Activated CD4-positive, alpha-beta T cell treated with anti-CD3 and anti-CD28 coated beads, Interleukin-10, Interleukin-2, amounts not matched to agents 100 ng/mL and 50 ng/mL, durations not matched to agents 16 hours and 8 hours (primary cell): Measurements from ENCODE around the gene TCF21.
"Not testable (repeated sequence)": the region's sequence is repeated elsewhere in the genome, so short reads cannot be mapped to it uniquely, and the experiment has no call there.

Source experiments
- DNase-seq: peaks from one replicate; pipeline ENCODE4 v3.0.0-alpha.2; 2020

Gene TCF21

DNA sequence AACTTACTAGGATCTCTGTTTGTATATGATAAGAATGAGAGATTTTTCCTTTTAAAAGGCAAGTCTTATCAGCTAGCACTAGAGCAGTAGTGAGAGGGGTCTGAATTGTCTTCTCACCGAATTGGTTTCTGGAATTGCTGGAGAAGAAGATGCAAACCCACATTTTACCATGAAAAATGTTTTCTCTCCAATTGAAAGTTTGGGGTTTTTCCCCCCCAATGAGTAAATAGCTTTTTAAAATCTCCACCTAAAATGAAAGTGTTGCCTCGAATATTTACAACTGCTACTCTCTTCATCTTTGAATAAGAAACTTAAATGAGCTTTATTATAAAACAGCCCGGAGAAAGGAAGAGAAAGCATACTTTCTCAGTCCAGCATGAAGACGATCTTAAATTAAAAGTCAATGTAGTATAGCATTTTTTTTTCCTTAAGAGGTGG lies 1.8 kb downstream of the TCF21 start:
- no peak for DNase-seq

- peak; percentile 14 for DNase-seq
Observed at GRCh38 chr6:133891149-133891926, 2.4 kb downstream of the TCF21 start.

- no peak for DNase-seq
Observed at GRCh38 chr6:133891927-133892812, 3.3 kb downstream of the TCF21 start.

- no peak for DNase-seq
Observed at GRCh38 chr6:133892813-133893691, 4.1 kb downstream of the TCF21 start.

DNA sequence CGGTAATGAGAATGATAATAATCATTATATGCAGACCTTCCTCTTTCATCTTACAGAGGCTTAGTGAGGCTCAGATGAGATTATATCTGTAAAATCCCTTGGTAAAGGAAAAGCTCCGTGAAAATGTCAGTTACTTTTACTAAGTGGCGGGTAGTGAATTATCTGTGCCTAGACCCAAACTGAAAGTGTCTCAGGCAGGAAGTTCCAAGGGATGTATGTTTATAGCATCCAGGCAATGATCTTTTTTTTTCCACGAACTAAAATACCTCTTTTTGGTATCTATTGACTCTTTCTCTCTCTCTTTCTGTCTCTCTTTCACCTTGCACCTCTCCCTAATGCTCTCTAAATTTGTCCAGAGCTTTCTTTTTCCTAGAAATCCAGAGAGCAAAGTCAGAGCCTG lies 5.0 kb downstream of the TCF21 start:
- no peak for DNase-seq

GRCh38 chr6:133894369-133894768 lies 5.5 kb downstream of the TCF21 start:
- no peak for DNase-seq

GRCh38 chr6:133894795-133895358 lies 6.0 kb downstream of the TCF21 start:
- no peak for DNase-seq

GRCh38 chr6:133895573-133896343 lies 6.8 kb downstream of the TCF21 start:
- no peak for DNase-seq

DNA sequence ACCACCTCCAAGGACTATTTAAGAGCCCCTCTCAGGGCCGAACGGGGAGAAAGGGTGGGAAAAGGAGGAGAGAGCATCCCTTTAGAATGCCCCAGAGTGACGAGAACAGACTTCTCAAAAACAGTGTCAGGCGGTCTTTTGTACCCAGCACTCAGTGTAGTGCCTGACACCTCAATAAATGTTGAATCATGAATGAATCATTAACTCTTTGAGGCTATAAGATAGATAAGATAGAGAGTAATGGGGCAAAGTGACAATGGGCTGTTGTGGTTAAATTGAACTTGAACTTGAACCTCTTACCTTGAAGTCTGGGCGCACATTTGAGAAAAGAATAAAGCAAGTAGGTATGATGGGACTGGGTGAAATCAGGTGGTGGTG lies 7.4 kb downstream of the TCF21 start:
- DNase-seq = no peak

- no peak for DNase-seq
Observed at GRCh38 chr6:133898263-133898662, 9.3 kb downstream of the TCF21 start.

DNA sequence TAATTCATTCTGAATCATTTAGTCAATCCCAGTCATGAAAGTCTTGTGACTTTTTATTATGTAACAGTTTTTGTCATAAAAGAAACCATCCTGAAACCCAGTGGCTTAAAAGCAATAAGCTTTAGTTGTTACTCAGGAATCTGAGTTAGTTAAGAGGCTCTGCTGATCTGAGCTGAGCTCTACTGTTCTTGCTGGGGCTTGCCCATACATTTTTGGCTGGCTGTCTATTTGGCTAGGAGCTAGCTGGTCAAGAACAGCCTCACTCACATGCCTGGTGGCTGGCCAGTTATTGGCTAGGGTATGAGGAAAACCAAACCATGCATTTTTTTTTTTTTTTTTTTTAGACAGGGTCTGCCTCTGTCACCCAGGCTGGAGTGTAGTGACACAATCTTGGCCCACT lies 10.6 kb downstream of the TCF21 start:
- no peak for DNase-seq

DNA sequence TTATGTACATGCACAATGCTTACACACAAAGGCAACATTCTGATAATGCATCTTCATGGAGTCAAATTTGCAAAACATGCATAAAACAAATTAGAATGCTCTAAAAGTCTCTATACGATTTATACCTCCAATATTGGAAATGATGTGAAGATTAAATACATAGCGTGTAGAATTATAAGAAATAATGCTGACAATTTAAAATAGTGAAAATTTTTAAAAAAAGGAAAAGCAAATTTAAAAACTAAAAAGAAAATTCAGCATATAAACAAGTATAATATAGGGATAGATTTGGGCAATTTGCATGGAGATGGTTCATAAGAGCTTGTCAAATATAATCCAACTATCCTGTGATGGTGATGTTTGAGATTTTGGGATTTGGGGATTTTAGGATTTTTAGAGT lies 14.9 kb downstream of the TCF21 start:
- no peak for DNase-seq

- no peak for DNase-seq
Observed at GRCh38 chr6:133906050-133906449, 17.1 kb downstream of the TCF21 start.

- peak; percentile 79 for DNase-seq
Observed at GRCh38 chr6:133916650-133917151, 27.8 kb downstream of the TCF21 start.

DNA sequence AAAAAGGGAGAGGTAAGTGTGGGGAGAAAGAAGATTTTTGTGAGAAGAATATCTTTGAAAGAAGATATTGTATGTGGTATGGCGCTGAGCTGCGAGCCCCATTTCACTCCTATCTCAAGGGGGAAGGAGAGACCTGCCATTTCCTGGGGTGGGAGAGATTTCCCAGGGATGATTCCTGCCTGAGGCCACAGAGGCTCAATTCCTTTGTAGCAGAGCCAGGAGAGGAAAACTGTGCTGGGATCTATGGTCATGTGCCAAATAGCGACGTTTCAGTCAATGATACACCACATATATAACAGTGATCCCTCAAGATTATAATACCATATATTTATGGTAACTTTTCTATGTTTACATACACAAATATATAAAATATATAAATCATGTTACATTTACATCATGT lies 28.9 kb downstream of the TCF21 start:
- no peak for DNase-seq

GRCh38 chr6:133918208-133918930 lies 29.5 kb downstream of the TCF21 start:
- DNase-seq = no peak

GRCh38 chr6:133919362-133919761 lies 30.4 kb downstream of the TCF21 start:
- DNase-seq = no peak

DNA sequence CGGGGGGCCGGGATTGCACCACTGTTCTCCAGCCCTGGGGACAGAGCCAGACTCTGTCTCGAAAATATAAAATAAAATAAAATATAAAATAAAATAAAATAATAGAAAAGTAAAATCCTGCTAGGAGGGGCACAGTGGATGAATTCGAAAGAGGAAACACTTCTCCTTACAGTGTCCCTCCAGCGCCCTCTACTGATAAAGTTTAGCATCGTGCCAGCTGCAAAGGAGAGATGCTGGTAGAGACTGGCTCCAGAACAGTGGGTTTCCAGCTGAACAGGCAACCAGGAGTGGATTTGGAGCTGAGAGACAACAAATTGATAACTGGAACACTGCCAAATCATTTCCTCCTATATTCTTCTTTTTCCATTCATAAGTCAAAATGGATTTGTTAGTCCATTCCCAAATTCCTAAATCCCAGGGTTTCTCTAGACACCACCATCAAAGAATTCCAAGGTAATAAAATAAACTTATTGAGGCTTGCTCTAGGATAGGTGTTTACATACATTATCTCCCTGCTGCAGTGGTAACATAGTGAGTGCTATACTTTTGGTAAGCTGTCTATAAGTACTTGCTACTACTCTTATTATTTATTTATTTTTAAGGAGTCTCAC lies 32.4 kb downstream of the TCF21 start:
- DNase-seq = peak; percentile 79

GRCh38 chr6:133923938-133924593 lies 35.2 kb downstream of the TCF21 start:
- DNase-seq = peak; percentile 66

DNA sequence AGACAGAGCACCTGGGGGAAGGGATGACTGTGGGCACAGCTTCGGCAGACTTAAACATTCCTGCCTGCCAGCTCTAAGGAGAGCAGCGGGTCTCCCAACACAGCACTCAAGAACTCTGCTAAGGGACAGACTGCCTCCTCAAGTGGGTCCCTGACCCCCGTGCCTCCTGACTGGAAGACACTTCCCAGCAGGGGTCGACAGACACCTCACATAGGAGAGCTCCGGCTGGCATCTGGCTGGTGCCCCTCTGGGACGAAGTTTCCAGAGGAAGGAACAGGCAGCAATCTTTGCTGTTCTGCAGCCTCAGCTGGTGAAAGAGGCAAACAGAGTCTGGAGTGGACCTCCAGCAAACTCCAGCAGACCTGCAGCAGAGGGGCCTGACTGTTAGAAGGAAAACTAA lies 42.3 kb downstream of the TCF21 start:
- not testable (repeated sequence) for DNase-seq
